DMS53 (cell line): ENCODE measurements around the gene PAX3.

ENCODE experiments used
- DNase-seq: peaks from one replicate; lab custom pipeline; 2025; lab: John Stamatoyannopoulos, UW

The PAX3 gene

DNA sequence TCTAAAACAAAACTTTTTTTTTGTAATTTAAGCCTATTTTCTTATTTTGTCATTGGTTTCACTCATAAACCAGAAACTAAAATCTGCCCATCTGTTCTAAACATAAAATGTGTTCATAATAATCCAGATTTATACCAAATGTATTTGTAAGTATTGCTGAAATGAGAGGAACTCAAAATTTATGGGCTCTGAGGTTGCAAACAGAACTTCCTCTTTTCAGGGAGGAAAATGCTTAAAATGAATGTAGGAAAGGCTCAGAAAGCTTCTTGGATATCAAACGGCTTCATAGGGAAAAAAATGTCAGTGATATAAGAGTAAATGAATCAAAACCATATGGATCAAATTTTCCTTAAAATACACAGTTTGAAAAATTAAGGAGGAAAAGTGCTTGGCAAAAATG lies 83.9 kb downstream of the PAX3 start:
- DNase-seq: no peak

DNA sequence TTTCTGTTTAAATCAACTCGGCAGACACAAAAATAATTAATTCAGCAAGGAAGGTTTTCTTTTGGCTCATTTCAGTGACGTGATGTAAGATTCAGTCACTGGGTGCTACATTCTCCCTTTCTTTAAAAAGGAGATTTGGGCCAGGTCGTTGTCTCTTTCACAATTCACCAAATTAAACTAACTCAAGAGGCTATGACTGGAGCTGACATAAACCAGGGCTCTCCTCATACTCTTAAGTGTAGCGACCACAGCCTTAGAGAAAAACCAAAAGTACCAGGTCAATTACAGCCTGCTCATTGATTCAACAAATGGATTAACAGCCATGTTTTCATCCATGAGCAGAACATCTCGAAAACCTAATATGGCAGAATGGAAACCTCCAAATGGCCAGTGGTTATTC lies 85.7 kb downstream of the PAX3 start:
- DNase-seq: no peak

GRCh38 chr2:222212571-222212970 lies 86.2 kb downstream of the PAX3 start:
- DNase-seq: no peak

GRCh38 chr2:222208010-222208690 lies 90.6 kb downstream of the PAX3 start:
- DNase-seq: no peak

GRCh38 chr2:222205136-222205535 lies 93.7 kb downstream of the PAX3 start:
- DNase-seq: no peak

- no peak for DNase-seq
Measured at GRCh38 chr2:222203041-222203440, 95.8 kb downstream of the PAX3 start.

DNA sequence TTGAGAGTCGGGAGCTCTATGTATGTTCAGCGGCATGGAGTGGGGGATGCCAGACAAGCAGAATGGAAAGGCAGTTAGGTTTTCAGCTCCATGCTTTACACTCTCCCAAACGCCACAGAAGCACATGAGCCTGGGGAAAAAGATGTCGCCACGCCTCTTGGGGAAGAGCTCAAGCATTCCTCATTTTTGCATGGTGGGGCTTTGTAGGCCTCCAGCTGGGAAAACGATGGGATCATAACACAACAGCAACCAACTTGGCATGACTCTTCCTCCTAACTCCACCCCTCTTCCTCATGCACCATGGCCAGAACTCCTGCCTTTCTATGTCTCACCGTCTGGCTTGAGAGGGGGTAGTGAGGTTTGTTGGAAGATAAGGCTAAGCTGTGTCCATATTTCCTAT lies 102.6 kb downstream of the PAX3 start:
- DNase-seq: no peak

GRCh38 chr2:222194669-222195068 lies 104.1 kb downstream of the PAX3 start:
- no peak for DNase-seq

DNA sequence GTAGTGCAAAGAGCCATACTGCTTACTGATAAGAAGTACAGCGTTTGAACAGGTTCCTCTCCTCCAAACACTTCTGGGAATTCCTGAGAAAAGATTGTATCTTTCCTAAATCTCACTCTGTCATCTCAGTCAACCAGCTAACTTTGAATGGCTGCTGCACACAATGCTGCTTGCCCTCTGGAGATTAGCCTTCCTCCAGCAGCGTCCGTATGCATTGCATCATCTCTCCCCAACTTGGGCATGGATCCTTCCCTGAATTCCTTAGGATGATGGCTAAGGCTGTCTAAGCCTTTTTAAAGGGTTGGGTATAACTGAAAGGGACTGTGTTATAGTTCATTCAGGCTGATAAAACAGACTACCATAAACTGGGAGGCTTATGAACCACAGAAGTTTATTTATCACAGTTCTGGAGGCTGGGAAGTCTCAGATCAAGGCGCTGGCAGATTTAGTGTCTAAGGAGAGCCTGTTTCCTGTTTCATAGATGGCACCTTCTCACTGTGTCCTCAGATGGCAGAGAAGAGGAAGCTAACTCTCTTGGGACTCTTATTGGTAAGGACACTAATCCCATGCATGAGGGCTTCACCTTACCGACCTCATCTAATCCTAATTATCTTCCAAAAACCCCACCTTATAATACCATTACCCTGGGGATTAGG lies 105.3 kb downstream of the PAX3 start:
- no peak for DNase-seq

DNA sequence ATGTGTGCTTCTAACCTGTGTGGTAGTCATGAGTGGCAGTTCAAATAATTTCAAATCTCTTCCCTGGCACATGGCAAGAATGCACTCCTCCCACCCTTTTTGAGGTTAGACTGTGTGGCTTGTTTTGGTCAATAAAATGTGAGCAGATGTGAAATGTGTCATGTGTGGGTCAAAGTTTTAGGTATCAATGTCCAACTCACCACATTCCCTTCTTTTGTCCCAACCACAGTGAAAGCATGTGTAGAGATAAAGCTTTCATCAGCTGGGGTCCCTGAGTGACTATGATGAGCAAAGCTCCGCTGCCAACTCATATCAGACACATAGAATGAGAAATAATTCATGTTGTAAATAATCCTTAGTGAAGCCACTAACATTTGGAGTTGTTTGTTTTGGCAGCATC lies 118.2 kb downstream of the PAX3 start:
- DNase-seq: no peak

DNA sequence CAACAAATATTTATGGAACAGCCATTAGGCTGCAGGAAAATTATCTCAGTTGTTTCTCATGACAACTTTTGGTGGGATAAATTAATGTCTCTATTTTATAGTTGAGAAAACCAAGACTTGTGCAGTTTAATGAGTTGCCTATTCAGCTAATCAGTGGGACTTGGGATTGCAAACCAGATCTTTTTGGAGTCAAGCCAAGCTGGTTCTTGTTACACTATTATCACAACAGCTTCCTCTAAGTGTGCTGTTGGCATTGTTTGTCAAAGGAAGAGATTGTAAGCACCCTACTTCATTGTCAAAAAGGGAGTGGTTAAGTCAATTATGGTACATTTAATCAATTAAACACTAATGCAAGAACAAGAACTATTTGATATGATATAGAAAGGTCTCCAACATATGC lies 119.2 kb downstream of the PAX3 start:
- peak; percentile 10 for DNase-seq

DNA sequence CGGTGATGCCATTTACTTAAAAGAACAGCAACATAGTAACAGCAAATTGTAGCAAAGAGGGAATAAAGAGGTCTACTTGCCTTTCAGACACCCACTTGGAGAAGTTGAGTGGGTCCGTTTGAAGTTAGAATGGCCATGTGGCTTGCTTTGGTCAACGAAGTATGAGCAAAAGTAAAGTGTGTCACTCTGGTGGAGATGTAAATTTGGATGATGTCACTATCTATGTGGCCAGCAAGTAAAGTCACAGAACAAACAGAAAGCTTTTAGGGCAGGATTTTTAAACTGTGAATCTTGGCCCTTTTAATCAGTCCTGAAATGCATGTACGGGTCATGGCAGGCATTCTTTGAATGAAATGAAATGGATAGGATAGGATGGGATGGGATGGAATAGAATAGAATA lies 120.3 kb downstream of the PAX3 start:
- no peak for DNase-seq

DNA sequence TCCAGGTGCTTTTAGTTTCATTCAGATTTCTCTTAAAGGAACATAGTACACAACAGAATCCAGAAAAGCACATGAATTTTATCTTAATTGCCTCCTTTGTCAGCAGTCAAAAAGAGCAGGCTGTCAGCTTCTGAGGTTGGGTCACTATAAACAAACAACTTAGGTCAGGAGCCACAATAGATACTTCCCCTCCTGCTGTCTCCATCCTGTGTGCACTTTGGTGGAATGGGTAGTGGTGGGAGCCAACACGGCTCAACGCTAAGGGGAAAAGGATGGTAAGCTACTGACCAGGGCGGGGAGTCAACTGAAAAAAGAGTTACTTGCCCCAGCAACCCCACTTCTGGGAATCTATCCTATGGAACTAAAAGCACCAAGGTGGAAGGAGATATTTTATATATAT lies 121.9 kb downstream of the PAX3 start:
- no peak for DNase-seq

- peak; percentile 49 for DNase-seq
Measured at GRCh38 chr2:222174450-222174849, 124.3 kb downstream of the PAX3 start.

GRCh38 chr2:222169346-222169745 lies 129.5 kb downstream of the PAX3 start:
- DNase-seq: no peak

DNA sequence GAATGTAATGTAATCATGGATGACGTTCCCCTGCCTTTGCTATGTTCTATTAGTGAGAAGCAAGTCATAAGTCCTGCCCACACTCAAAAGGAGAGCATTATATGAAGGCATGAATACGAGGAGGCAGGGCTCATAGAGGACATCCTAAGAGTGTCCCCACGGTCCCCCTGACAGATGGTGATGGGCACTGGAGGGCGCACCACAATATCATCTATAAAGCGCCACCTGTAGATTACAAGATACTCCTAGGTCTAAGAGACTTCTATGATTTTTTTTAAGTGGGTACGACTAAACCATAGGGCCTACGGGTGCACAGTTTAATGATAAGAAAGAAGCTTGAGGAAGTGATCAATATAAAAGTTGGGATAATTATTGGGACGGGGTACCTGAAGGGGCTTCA lies 131.0 kb downstream of the PAX3 start:
- no peak for DNase-seq

- DNase-seq: no peak
Measured at GRCh38 chr2:222160944-222161343, 137.9 kb downstream of the PAX3 start.

- DNase-seq: no peak
Measured at GRCh38 chr2:222160125-222160524, 138.7 kb downstream of the PAX3 start.

- DNase-seq: no peak
Measured at GRCh38 chr2:222159221-222159620, 139.6 kb downstream of the PAX3 start.

DNA sequence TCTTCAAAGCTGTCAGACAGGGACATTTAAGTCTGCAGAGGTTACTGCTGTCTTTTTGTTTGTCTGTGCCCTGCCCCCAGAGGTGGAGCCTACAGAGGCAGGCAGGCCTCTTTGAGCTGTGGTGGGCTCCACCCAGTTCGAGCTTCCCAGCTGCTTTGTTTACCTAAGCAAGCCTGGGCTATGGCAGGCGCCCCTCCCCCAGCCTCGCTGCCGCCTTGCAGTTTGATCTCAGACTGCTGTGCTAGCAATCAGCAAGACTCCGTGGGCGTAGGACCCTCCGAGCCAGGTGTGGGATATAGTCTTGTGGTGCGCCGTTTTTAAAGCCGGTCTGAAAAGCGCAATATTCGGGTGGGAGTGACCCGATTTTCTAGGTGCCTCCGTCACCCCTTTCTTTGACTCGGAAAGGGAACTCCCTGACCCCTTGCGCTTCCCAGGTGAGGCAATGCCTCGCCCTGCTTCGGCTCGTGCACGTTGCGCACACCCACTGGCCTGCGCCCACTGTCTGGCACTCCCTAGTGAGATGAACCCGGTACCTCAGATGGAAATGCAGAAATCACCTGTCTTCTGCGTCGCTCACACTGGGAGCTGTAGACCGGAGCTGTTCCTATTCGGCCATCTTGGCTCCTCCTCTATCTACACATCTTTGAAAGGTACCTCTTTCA lies 143.7 kb downstream of the PAX3 start:
- DNase-seq: peak; percentile 54
